WTC11 (cell line): ENCODE results near the gene CERT1.

Experiments
- AFF4 ChIP-seq: sonication (generic); formaldehyde crosslinking; IDR thresholded peaks from 2 replicates; pipeline ENCODE4 v1.8.1; 2023; ENCODE audit warnings: mild to moderate bottlenecking, missing genetic modification reagents, borderline replicate concordance
- ATF1 ChIP-seq: sonication (generic); formaldehyde crosslinking; IDR thresholded peaks from 2 replicates; pipeline ENCODE4 v1.8.1; 2023; ENCODE audit warnings: mild to moderate bottlenecking, moderate library complexity, missing genetic modification reagents
- CTCF ChIP-seq: fragments of 200-600 bp; IDR thresholded peaks from 2 replicates; pipeline ENCODE4 v1.8.0; 2022; ENCODE audit warnings: antibody characterized with exemption
- E2F4 ChIP-seq: sonication (generic); formaldehyde crosslinking; IDR thresholded peaks from 2 replicates; pipeline ENCODE4 v1.8.1; 2022; ENCODE audit warnings: low read depth, mild to moderate bottlenecking, moderate library complexity, missing genetic modification reagents, borderline replicate concordance
- GRHL2 ChIP-seq: fragments of 250-450 bp; sonication (Bioruptor Pico); IDR thresholded peaks from 2 replicates; pipeline ENCODE4 v1.8.0; 2022; ENCODE audit warnings: mild to moderate bottlenecking, moderate library complexity; ENCODE audit not compliant: insufficient replicate concordance, severe bottlenecking
- KAT7 ChIP-seq: sonication (generic); formaldehyde crosslinking; IDR thresholded peaks from 2 replicates; pipeline ENCODE4 v1.8.1; 2023; ENCODE audit warnings: missing genetic modification reagents, mild to moderate bottlenecking, borderline replicate concordance
- NFYB ChIP-seq: sonication (generic); formaldehyde crosslinking; conservative IDR thresholded peaks from 2 replicates; pipeline ENCODE4 v1.8.0; 2022; ENCODE audit warnings: low read depth, missing genetic modification reagents
- NR2C2 ChIP-seq: sonication (generic); formaldehyde crosslinking; IDR thresholded peaks from 2 replicates; pipeline ENCODE4 v1.8.0; 2022; ENCODE audit warnings: mild to moderate bottlenecking, missing genetic modification reagents
- PREB ChIP-seq: sonication (generic); formaldehyde crosslinking; IDR thresholded peaks from 2 replicates; pipeline ENCODE4 v1.8.1; 2022; ENCODE audit warnings: mild to moderate bottlenecking, missing genetic modification reagents, moderate library complexity, borderline replicate concordance
- TEAD1 ChIP-seq: sonication (generic); formaldehyde crosslinking; IDR thresholded peaks from 2 replicates; pipeline ENCODE4 v1.8.0; 2022; ENCODE audit warnings: mild to moderate bottlenecking, missing genetic modification reagents
- ZNF263 ChIP-seq: sonication (generic); formaldehyde crosslinking; IDR thresholded peaks from 2 replicates; pipeline ENCODE4 v1.8.1; 2022; ENCODE audit warnings: low read depth, mild to moderate bottlenecking, moderate library complexity, missing genetic modification reagents

- TF ChIP-seq CTCF (no peak), NFYB (no peak), ZNF263 (no peak), ATF1 (no peak), AFF4 (CRISPR knock-in tag) (no peak), NR2C2 (no peak), KAT7 (no peak), GRHL2 (CRISPR knock-in tag) (no peak), E2F4 (CRISPR knock-in tag) (no peak), PREB (CRISPR knock-in tag) (no peak), TEAD1 (no peak)
These were observed 173.9 kb downstream of the CERT1 start for GRCh38 chr5:75337366-75338021.
